Heart left ventricle (tissue), 16 donors: ENCODE results near the gene SBK3. TPM values are rescaled to one million over a fixed set of nuclear protein-coding genes. Genes with fewer than 3 reads are reported as not detected.
A peak's percentile ranks its signal among the peaks of the same experiment; 100 is the strongest.
"Not testable (repeated sequence)": the region's sequence is repeated elsewhere in the genome, so short reads cannot be mapped to it uniquely, and the experiment has no call there.

Source experiments
- ATAC-seq, 4 donors: fragments of 200-7000 bp; cut with Tn5 transposase; one replicate each; pipeline ENCODE4 v1.9.1; 2020 to 2022; ENCODE audit warnings: moderate library complexity in 4 of 4, mild to moderate bottlenecking in 3 of 4, moderate number of reproducible peaks in 1 of 4
- DNase-seq, 5 donors: peaks; one replicate each; pipeline ENCODE4 v3.0.0-alpha.2; 2020
- H3K27ac ChIP-seq, 12 donors: fragments of 200-600 bp; sonication (generic) in 4 of 12; one replicate each; pipeline versions ENCODE4 v1.5.0 to v1.8.0; 2016 to 2022; ENCODE audit warnings: mild to moderate bottlenecking in 2 of 12
- H3K27me3 ChIP-seq, 9 donors: fragments of 200-600 bp; sonication (generic) in 2 of 9; one replicate each; pipeline versions ENCODE4 v1.5.1 to v1.8.0; 2016 to 2022; ENCODE audit warnings: mild to moderate bottlenecking in 3 of 9
- H3K36me3 ChIP-seq, 9 donors: fragments of 200-600 bp; sonication (generic) in 2 of 9; one replicate each; pipeline versions ENCODE4 v1.5.0 to v1.8.0; 2018 to 2022; ENCODE audit warnings: mild to moderate bottlenecking in 2 of 9
- H3K4me1 ChIP-seq, 12 donors: fragments of 200-600 bp; sonication (generic) in 4 of 12; one replicate each; pipeline versions ENCODE4 v1.5.0 to v1.8.0; 2016 to 2022; ENCODE audit warnings: mild to moderate bottlenecking in 3 of 12
- H3K4me3 ChIP-seq, 12 donors: fragments of 200-600 bp; sonication (generic) in 4 of 12; one replicate each; pipeline versions ENCODE4 v1.5.0 to v1.8.0; 2017 to 2022; ENCODE audit warnings: mild to moderate bottlenecking in 9 of 12, moderate library complexity in 4 of 12
- H3K9me3 ChIP-seq, 12 donors: fragments of 200-600 bp; sonication (generic) in 4 of 12; one replicate each; pipeline versions ENCODE4 v1.5.0 to v1.8.0; 2016 to 2022; ENCODE audit warnings: mild to moderate bottlenecking in 1 of 12
- POLR2A ChIP-seq, 2 donors: fragments of 450-650 bp; IDR thresholded peaks; one replicate each; pipeline ENCODE4 v1.6.1; 2017; ENCODE audit warnings: antibody characterized with exemption in 2 of 2, mild to moderate bottlenecking in 2 of 2, moderate library complexity in 2 of 2
- WGBS, 4 donors: extraction: QIAGEN DNeasy Blood & Tissue Kit in 2 of 4; methylation state at CpG; one replicate each; pipeline versions ENCODE4 v1.1.5 to v1.1.7; 2013 to 2018; 5-methylcytosine and 5-hydroxymethylcytosine counted together
- intact Hi-C, 10 donors: fragments of 100-400 bp; cut with DNase I; formaldehyde crosslinking; loops; one replicate each; pipeline versions ENCODE4 v1.11.1 to v1.14.2; 2022
- polyA plus RNA-seq, 2 donors: library from polyadenylated mRNA; stranded (reverse); fragments of 200-250 nt; gene quantifications; one replicate each; pipeline ENCODE4 v1.2.3, GENCODE V29; 2013
- total RNA-seq, 9 donors: library from RNA; depleted of rRNA in 2 of 9; stranded (reverse); fragments of >200 nt in 2 of 9; fragmentation: NEBNext Ultra II Directional in 3 of 9; extraction: Animal tissue kit (Norgen Biotek cat#: 25700) in 3 of 9; gene quantifications; one replicate each; pipeline versions ENCODE4 v1.1.0 to v1.2.4, GENCODE V29; 2016 to 2023
- TF ChIP-seq, protein P1 (sequence below), 12 donors: fragments of 200-600 bp; sonication (generic) in 4 of 12; IDR thresholded peaks; one replicate each; pipeline versions ENCODE4 v1.5.0 to v1.8.0; 2018 to 2022; ENCODE audit warnings: antibody characterized with exemption in 12 of 12, mild to moderate bottlenecking in 5 of 12
- donor health status: ischemic (EF 13 %, LVEDD 7.1; RV severe dilation, severe dysfunction).
- donor health status: healthy with polysubstance abuse.
- donor health status: DM: no; HTN: yes; CAD: no.
- donor health status: DM: no; HTN: no; CAD: no.
- donor health status: ischemic (EF 25% LVEDD 6.9; RV normal size, moderate dysfunction).
- donor health status: ischemic (EF 25% LVEDD 5.7; RV mildly dilated, moderate dysfunction).
- donor health status: healthy.
- donor health status: DM: yes; HTN: yes; CAD: no.
- donor health status: ischemic (EF 35%, LVEDD 5.7; RV mildly dilated, moderate dysfunction).
- donor health status: nonischemic (EF 11% LVEDD 7.7; RV severe dilation, severe dysfunction).
- donor health status: DM: yes; HTN: yes; CAD: no.
- donor health status: PGD.
- donor health status: ischemic (EF 29% LVEDD 5.4; RV normal size, mild dysfunction).
- donor health status: nonischemic (EF 23%, LVEDD 6.1; RV moderate dilation, normal function).

SBK3 gene
- total and polyA plus RNA-seq, 11 donors = 2.4 to 14.3 (median 7.5) TPM

DNA sequence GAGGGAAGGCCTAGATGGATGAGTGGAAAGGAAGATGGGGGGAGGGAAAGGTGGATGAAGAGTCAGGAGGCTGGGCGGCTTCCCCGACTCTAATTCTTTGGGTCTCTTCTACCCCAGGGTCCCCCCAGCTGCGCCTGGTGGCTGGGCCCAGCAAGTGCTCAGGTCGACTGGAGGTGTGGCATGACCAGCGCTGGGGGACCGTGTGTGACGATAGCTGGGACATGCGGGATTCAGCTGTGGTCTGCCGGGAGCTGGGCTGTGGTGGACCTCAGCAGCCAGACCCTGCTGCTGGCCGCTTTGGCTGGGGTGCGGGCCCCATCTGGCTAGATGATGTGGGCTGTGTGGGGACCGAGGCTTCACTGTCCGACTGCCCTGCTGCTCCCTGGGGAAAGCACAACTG is 47.6 kb downstream of the SBK3 start:
- Histone ChIP-seq H3K9me3 (no peaks in the 10 kb centered on the region), H3K27ac (no peak overlapping the region), H3K27me3 (peaks cover 0 to 11% (median 0%) of the 10 kb centered on the region in 9 donors), H3K4me1 (peaks cover 0 to 21% (median 11%) of the 10 kb centered on the region in 12 donors), H3K4me3 (no peak overlapping the region), H3K36me3 (peaks cover 0 to 51% (median 16%) of the 10 kb centered on the region in 9 donors)
- TF ChIP-seq, protein P1, sequence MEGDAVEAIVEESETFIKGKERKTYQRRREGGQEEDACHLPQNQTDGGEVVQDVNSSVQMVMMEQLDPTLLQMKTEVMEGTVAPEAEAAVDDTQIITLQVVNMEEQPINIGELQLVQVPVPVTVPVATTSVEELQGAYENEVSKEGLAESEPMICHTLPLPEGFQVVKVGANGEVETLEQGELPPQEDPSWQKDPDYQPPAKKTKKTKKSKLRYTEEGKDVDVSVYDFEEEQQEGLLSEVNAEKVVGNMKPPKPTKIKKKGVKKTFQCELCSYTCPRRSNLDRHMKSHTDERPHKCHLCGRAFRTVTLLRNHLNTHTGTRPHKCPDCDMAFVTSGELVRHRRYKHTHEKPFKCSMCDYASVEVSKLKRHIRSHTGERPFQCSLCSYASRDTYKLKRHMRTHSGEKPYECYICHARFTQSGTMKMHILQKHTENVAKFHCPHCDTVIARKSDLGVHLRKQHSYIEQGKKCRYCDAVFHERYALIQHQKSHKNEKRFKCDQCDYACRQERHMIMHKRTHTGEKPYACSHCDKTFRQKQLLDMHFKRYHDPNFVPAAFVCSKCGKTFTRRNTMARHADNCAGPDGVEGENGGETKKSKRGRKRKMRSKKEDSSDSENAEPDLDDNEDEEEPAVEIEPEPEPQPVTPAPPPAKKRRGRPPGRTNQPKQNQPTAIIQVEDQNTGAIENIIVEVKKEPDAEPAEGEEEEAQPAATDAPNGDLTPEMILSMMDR (IDR thresholded peaks at IDR 0.05) = no peak
- TF ChIP-seq POLR2A (IDR thresholded peaks at IDR 0.05) = no peak
- intact Hi-C loops = no loop called here
- ATAC-seq = no peak
- peak in 1 of 5 donors; percentile 16 for DNase-seq
- WGBS, 4 donors = 81 to 89% (median 85%) methylated on average over 10 to 13 of the region's 13 CpGs

DNA sequence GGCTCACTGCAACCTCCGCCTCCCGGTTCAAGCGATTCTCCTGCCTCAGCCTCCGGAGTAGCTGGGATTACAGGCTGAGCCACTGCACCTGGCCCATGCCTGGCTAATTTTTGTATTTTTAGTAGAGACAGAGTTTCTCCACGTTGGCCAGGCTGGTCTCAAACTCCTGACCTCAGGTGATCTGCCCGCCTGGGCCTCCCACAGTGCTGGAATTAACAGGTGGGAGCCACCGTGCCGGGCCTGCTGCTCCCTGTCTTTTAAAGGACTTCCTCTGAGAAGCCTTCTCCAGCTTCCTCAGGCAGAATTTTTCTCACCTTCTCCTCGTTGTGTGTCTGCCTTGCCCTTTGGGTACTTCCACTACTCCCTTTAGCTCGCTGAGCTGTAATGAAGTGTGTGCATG is 48.5 kb downstream of the SBK3 start:
- intact Hi-C loops, H3K27ac ChIP-seq, ATAC-seq, H3K4me3 ChIP-seq, H3K9me3 ChIP-seq, DNase-seq: not testable (repeated sequence)
- WGBS, 4 donors = 81 to 83% (median 81%) methylated on average over 10 of the region's 10 CpGs
- peaks cover 0 to 11% (median 0%) of the 10 kb centered on the region in 9 donors for H3K27me3 ChIP-seq
- peaks cover 0 to 23% (median 14%) of the 10 kb centered on the region in 12 donors for H3K4me1 ChIP-seq
- peaks cover 0 to 47% (median 16%) of the 10 kb centered on the region in 9 donors for H3K36me3 ChIP-seq

DNA sequence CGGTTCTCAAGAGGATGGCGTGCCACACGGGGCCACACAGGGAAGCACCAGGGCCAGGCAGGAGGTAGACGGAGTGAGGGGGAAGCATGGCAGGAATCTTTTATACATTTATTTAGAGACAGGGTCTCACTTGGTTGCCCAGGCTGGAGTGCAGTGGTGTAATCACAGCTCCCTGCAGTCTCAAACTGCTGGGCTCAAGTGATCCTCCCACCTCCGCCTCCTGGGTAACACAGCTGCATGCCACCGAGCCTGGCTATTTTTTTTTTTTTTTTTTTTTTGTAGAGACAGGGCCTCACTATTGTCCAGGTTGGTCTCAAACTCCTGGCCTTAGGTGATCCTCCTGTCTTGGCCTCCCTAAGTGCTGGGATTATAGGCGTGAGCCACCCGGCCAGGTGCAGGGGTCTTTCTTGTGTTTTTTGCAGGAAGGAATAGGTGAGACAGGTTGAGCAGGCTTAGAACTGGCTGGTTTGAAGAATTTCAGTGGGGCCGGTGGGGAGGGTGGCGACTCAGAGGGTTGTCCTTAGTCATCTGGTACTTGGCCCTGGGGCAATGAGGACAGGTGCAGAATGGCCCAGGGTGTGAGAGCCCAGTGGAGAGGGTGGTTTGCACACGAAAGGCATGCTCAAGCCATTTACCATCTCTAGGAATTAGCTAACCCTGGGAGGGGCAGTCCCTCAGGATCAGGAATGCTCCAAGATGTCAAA is 49.5 kb downstream of the SBK3 start:
- H3K27ac ChIP-seq = peak overlapping the region in 2 of 12 donors; percentile 90 to 99
- DNase-seq (peak in 1 of 5 donors; percentile 14), ATAC-seq (no peak)
- peaks cover 0 to 23% (median 14%) of the 10 kb centered on the region in 12 donors for H3K4me1 ChIP-seq
- H3K27me3 ChIP-seq = peaks cover 0 to 11% (median 0%) of the 10 kb centered on the region in 9 donors
- intact Hi-C loops = no loop called here
- no peaks in the 10 kb centered on the region for H3K9me3 ChIP-seq
- 78 to 85% (median 79%) methylated on average over 11 of the region's 11 CpGs for WGBS, 4 donors
- H3K4me3 ChIP-seq = no peak overlapping the region
- peaks cover 0 to 37% (median 11%) of the 10 kb centered on the region in 9 donors for H3K36me3 ChIP-seq
- TF ChIP-seq, protein P1 (IDR thresholded peaks at IDR 0.05) = no peak
- TF ChIP-seq POLR2A (IDR thresholded peaks at IDR 0.05) = no peak

GRCh38 chr19:55494172-55494761 is 51.1 kb downstream of the SBK3 start:
- Histone ChIP-seq H3K27me3 (peaks cover 0 to 11% (median 0%) of the 10 kb centered on the region in 9 donors), H3K27ac (peak overlapping the region; percentile 77 to 99 (median 86)), H3K4me1 (peaks cover 0 to 23% (median 14%) of the 10 kb centered on the region in 12 donors), H3K9me3 (no peaks in the 10 kb centered on the region), H3K4me3 (peak overlapping the region; percentile 24 to 68 (median 48)), H3K36me3 (peaks cover 0 to 26% (median 0%) of the 10 kb centered on the region in 9 donors)
- TF ChIP-seq, protein P1 (IDR thresholded peaks at IDR 0.05) = no peak
- TF ChIP-seq POLR2A (IDR thresholded peaks at IDR 0.05) = peak in 1 of 2 donors; percentile 29
- ATAC-seq = peak; percentile 63 to 93 (median 75)
- DNase-seq = peak in 4 of 5 donors; percentile 78 to 86 (median 80)
- intact Hi-C loops = no loop called here
- WGBS, 4 donors = 31 to 38% (median 33%) methylated on average over 22 of the region's 22 CpGs
